Measurements from ENCODE around the gene PRDM15.

DNA sequence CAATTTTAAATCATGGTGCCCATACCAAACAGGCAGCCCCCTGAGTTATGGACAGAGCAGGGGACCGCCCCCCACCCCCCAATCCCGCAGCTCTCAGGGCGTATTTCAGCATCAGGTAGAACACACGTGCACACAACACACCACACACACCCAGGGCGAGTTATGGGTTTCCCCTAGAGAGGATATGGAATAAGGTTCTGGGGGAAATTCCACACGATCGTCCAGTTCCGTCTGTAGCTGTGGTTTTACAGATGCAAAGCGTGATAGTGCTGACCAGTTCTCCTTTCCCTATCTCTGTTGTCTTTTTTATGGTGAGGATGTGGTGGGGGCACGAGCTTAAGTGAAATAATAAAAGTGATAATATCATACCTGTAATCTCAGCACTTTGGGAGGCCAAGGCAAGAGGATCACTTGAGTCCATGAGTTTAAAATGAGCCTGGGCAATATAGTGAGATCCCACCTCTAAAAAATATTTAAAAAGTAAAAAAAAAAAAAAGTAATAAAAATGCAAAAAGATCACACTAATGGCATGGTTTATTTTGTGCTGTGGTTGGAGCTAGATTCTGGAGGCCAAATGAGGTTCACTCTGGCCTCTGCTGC lies 49.6 kb upstream of the PRDM15 start:
- TF ChIP-seq, protein P1, sequence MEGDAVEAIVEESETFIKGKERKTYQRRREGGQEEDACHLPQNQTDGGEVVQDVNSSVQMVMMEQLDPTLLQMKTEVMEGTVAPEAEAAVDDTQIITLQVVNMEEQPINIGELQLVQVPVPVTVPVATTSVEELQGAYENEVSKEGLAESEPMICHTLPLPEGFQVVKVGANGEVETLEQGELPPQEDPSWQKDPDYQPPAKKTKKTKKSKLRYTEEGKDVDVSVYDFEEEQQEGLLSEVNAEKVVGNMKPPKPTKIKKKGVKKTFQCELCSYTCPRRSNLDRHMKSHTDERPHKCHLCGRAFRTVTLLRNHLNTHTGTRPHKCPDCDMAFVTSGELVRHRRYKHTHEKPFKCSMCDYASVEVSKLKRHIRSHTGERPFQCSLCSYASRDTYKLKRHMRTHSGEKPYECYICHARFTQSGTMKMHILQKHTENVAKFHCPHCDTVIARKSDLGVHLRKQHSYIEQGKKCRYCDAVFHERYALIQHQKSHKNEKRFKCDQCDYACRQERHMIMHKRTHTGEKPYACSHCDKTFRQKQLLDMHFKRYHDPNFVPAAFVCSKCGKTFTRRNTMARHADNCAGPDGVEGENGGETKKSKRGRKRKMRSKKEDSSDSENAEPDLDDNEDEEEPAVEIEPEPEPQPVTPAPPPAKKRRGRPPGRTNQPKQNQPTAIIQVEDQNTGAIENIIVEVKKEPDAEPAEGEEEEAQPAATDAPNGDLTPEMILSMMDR (conservative IDR thresholded peaks at IDR 0.05 in 1 of 2, IDR thresholded peaks at IDR 0.05 in 1 of 2; ENCODE audit: low read depth in 1 of 2, low read length in 2 of 2), result no peak
- no peak for TF ChIP-seq EZH2 (IDR thresholded peaks at IDR 0.05; ENCODE audit: low read length, missing control alignments)

Data from fibroblast of lung (primary cell).